Epidermal melanocyte (primary cell): Measurements from ENCODE around the gene ACSF2.
"Not testable (repeated sequence)": the region's sequence is repeated elsewhere in the genome, so short reads cannot be mapped to it uniquely, and the experiment has no call there.

ENCODE experiments used
- DNase-seq: peaks from one replicate; pipeline ENCODE4 v3.0.0; 2011; ENCODE audit warnings: low spot score; ENCODE audit not compliant: insufficient read length

Gene ACSF2

DNA sequence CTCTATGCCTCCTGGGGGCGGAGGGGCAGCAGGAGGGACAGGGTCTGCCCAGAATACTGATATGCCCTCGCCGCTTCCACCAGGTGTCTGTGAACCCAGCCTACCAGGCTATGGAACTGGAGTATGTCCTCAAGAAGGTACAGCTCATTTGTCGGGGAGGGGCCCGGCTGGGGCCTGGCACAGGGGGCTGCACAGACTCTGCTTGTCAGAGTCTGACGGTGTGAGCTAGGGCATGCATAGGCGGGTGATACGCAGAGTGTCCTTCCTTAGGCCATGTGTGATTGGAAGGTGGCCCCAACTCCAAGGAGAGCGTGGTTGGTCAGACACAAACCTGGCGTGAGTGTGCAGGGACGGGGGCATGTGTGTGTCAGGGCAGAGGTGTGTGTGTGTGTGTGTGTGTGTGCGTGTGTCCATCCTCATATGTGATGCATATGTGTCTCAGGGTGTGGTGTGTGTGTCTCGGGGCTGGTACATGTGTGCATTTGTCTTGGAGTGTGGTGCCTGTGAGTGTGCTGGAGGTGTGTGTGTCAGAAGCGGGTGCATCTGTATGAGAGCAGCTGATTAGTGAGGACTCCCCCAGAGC, 35.6 kb downstream of the ACSF2 start:
- DNase-seq, result no peak

DNA sequence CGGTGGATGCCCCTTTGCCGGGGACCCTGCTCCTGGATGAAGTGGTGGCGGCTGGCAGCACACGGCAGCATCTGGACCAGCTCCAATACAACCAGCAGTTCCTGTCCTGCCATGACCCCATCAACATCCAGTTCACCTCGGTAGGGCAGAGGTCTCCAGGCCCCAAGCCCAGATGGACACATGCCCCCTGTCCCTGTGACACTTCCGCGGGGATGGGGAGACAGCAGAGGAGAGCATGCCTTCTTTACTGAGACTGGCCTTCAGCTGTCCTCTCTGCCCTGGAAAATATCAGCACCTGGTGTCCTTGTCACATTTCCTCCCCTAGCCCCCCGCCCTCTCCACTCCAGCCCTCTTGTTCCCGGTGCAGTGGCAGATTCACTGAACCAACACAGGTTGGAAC, 36.4 kb downstream of the ACSF2 start:
- DNase-seq, result no peak

DNA sequence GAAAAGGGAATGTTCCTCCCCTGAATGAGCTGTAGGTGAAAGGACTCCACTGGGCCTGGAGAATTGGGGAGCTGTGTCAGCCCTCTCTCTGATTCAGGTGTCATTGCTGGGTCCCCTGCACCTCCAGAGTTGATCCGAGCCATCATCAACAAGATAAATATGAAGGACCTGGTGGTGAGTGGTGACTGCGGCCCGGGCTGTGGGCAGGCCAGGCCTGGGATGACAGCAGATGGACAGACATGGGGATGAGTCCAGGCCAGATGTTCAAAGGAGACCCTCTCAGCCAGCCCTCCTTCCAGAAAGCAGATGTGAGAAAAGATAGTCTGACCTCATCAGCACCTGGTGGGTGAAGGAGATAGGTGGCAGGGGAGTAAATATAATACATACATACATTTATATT, 38.1 kb downstream of the ACSF2 start:
- no peak for DNase-seq

DNA sequence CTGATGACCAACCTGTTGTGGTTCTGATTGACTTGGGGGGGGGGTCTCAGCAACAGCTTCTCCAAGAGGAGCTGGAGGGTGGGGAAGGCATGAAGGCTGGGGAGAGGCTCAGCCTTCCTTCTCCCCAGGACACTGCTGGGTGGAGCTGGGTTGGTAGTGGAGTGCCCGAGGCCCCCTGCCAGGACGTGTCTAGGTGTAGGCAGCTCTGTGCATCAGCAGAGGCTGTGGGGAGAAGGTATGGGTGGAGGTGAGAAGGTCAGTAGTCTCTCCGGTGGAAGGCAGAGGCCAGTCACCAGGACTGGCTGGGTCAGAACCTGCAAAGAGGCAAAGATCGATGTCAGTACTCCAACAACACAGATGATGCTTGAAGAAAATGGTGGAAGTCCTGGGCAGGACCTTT, 38.7 kb downstream of the ACSF2 start:
- DNase-seq, result no peak

DNA sequence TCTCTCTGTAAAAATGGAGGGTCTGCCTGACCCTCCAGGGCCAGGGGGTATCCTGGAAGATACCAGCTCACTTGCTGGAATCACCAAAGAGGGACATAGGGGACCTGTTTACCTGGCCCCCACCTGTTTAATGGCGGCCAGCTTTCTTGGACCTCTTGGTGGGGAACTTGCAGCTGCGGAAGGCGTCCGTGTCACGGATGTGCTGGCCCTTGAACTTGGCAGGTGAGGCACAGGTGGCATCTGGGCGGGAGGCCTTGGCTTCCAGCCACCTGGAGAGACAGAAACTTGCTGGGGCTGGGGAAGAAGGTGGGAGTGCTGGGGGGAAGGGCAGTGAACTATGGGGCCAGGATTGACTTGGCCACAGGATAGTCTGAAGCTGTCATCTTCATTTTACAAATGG, 39.2 kb downstream of the ACSF2 start:
- no peak for DNase-seq

DNA sequence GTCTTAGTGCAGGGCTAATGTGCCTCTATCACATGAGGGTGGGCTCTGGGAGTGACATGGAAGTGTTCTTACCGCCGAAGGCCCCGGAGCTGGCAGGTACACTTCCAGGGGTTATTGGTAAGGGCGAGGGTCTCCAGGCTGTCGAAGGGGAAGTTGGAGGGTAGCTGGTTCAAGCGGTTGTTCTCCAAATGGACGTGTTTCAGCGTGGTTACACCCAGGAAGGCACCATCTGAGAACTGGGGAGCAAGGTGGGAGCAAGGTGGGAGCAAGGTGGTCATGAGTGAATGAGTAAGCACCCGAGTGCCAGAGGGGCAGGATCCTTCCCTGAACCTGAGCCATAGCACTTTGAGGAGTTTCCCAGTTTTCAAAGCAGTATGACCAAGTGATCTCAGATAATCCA, 39.6 kb downstream of the ACSF2 start:
- DNase-seq, result no peak

DNA sequence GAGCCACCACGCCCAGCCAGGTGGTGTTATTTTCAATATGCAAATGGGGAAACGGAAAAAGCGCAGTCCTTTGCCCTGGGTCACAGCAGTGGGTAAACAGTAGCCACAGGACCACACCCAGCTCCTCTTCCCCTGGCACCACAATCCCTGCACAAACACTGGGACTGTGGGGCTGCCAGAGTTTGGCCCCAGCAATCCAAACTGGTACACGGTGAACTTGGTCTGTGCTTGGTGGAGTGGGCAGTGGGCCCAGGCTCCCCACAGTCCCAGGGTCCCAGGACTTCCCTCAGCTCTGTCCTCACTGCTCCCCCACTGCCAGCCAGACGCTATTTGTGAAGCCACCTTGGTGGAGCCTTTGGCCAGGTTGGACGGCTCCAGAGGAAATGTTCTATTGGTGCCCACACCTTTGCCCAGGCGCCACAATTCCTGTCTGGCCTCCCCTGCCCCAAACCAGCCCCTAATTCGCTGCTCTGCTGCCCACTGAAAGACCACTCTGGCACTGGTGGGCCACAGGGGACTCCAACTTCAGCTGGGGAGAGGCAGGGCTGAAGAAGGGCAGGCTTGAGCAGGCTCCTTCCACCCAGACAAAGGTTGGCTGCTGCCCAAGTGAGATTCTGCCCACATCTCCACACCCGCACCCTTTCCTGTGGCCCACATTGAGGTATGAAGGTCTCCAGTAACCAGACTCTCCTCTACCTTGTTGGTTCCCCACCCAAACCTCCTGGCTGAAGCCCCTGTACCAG, 40.5 kb downstream of the ACSF2 start:
- DNase-seq, result no peak

DNA sequence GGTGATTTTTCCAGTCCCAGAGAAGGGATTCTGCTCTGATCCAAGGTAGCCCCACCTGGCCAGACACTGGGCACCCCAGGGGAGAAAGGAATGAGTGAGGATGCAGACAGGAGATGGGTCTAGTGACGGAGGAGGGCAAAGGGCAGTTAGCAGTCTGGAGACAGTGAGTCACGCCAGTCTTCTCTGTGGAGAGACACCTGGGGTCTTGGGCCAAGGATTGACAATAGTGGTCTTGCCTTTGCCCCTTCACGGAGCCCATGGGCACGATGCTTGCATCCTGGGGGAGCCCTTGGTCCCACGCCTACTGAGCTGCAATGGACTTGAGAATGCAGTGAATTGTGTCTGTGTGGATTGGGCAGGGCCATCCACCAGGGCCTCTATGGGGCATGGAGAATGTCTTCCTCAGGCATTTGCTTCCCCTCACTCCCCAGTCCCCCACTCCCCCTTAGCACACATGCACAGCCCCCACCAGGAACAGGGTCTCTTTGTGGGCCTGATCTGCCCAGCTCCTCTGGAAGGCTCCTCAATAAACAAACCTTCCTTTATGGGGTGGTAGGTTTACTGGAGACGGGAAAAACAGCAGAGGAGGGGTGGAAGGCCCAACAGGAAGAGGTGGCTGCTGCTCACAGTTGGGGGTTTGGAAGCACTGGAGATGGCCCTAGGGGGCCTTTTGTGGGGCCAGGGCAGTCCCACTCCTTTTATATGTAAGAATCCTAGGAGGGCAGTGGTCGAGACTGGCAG, 41.3 kb downstream of the ACSF2 start:
- no peak for DNase-seq

DNA sequence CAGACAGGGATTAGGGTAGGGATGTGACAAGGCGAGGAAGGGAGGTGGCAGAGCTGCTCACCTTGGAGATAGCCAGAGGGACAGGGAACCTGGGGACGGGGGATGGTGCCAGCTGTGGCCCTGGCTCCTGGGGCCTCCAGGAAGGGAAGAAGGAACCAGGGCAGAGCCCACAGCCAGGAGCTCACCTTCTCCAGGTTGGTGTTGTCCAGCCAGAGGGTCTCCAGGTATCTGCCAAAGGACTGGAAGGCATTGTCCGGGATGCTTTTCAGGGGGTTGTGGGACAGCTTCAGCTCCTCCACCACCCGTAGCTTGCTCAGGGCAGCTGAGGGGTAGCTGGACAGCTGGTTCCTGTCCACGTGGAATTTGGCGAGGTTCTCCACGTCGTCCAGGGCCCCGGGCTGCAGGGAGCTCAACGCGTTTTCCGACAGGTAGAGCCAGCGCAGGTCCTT, 41.9 kb downstream of the ACSF2 start:
- DNase-seq, result no peak

DNA sequence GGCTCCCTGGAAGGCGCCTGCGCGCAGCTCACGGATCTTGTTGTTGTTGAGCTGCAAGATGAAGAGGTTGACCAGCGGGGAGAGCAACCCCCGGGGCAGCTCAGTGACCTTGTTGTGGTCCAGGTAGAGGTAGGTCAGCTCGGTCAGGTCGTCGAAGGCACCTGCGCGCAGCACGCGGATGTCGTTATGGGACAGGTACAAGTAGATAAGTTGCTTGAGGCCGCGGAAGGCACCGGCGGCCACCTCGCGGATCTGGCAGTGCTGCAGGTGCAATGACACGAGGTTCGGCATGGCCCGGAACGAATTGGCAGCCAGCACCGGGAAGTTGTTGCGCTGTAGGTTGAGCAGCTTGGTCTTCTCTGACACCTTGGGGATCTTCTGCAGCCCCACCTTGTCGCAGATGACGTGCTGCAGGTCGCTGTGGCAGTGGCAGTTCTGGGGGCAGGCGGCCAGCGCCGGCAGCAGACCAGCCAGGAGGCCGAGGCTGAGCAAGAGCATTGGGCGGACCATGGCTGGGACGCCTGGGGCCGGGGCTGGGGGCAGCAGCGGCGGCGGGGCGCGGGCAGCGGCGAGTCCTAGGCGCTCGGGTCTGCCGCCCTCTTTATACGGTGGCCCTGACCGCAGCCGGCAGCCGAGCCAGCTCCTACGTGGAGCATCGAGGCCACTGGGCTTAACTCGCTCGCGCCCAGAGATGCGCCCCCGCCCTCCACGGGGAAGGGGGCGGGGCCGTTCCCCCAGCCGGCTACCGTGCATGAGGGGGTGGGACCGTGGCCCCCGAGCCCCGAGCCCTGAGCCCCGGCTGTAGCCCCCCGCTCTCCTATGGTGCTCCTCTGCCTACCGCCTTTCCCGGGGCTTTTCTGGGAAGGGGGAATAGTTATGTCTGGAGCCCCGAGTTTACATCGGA, 42.5 kb downstream of the ACSF2 start, which contains the start of gene CHAD:
Gene CHAD (minus strand): TSS at position 577 of the 904 bp plus-strand sequence. CDS start 67 bp downstream, at position 510.
- DNase-seq, result no peak

DNA sequence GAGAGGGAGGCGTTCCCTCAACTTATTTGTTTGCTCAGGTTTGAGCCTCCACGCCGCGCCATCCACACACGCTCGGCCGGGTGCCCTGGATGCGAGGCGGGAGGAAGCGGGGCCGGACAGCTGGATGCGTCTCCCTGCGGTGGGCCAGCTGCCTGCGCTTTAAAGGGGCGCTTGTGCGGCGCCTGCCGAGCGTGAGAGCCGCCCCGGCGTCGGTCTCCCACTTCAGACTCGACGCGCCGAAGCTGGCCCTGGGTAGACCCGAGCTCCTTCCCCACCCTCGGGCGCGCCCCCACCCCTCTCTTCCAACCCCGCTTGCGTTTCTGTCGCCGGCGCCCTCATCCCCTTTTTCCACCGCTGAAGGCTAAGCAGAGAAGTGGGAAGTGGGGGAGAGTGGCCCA, 43.2 kb downstream of the ACSF2 start:
- no peak for DNase-seq

DNA sequence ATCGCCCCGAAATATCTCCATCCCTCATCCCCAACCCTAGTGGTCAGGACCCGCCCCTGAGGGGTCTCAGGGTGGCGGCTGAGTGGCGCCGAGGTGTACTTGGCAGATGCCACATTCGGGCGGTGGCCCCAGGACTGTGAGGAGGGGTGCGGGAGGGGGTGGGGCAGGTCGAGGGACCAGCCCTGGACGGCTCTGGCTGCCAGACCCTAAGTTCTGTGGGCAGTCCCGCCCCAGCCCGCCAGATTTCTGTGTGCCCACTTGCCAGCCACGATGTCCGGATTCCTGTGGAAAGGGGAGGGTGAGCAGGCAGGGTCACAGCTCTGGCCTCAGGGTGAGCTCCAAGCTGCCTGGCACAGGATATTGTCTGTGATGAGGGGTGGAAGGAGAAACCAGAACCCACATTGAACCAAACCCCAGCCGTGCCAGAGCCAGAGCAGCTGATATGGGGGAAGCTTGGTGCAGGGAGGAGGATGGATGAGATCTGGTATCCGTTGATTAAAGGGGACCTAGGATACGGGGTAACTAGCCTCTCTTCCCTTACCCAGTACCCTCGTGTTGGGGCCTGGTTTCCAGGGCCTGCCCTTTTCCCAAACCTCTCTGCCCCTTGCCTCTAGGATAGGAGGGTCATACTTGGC, 43.8 kb downstream of the ACSF2 start:
- no peak for DNase-seq

DNA sequence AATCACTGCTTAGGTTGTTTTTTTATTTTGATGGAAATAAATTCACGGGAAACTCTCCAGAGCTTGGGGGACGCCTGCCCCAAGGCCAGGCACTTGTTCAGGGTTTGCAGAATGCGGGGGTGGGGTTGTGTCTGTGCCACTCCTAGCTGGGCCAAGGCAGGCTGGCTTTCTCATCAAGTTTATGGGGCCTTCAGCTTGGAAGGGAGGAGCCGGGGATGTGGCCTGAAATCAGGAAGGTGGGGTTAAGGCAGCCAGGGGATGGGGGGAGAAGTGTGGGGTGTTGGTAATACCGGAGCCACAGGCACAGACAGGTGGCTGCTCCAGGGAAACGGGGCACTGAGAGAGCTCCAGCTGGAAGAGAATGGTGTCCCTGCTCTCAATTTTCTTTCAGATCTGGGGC, 44.4 kb downstream of the ACSF2 start:
- no peak for DNase-seq

DNA sequence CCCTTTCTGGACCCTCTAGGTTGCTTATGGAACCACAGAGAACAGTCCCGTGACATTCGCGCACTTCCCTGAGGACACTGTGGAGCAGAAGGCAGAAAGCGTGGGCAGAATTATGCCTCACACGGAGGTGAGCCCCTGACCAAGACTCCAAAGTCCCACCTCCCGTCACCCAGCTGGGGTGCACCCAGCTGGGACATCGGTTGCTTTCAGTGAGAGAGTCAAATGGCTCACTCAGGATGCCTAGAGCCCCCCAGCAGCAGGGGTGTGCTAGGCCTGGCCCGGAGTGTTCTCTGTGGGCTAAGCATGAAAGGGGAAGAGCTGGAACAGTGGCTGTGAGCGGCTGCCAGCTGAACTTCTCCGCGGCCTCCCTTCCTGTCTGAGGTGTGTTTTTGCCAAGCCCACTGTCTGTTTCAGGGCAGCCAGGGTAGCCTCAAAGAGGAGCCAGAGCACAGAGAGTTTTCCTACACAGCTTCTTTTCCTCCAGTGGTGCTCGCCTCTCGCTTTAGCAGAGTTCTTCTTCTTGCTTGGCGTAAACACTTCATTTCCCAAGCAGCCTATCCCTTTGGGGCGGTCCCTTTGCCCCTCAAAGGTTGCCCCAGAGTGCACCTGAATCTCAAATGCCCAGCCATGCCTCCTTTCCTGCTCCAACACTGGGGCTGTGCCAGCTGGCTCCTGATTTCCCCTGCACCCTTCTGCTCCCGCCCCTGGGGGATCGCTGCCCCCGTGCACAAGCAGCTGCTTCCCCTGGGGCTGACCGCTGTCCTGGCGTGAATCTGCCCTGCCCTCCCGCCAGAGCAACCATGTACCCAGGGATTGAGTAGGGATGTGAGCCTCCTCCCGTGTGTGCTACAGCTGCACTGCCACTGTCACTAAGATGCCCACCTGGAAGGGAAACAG, 45.2 kb downstream of the ACSF2 start:
- no peak for DNase-seq

DNA sequence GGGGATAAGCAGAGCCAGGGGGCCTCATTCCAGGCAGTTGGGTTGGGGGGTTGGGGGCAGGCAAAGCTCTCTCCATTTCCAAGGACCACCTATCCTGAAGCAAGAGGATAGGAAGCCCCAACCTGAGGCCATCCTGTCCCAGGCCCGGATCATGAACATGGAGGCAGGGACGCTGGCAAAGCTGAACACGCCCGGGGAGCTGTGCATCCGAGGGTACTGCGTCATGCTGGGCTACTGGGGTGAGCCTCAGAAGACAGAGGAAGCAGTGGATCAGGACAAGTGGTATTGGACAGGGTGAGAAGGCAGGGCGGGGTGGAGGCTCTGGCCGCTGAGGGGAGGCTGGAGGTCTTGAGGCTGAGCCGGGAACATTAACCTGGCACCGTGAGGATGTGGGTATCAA, 46.3 kb downstream of the ACSF2 start:
- DNase-seq, result no peak

DNA sequence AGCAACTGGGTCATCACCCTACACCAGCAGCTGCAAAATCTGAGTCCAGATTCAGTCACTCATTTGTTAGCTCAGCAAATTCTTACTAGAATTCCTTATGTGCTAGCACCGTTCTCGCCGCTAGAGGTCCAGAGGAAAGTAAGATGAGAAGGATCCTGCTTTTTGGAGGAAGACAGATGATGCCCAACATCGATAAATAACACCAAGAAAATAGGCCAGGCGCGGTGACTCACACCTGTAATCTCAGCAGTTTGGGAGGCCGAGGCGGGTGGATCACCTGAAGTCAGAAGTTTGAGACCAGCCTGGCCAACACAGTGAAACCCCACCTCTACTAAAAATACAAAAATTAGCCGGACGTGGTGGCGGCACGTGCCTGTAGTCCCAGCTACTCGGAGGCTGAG, 46.7 kb downstream of the ACSF2 start:
- not testable (repeated sequence) for DNase-seq

DNA sequence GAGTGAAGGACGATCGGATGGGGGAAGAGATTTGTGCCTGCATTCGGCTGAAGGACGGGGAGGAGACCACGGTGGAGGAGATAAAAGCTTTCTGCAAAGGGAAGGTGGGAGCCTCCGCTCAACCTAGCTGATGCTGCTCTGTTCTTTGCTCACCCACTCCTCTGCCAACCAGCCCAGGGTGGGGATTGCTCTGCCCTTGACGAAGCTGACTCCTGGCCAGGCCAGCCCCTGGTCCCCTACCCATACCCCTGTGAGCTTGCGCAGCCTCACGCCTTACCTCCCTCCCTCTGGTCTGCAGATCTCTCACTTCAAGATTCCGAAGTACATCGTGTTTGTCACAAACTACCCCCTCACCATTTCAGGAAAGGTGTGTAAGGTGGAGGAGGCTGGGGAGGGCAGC, 47.9 kb downstream of the ACSF2 start:
- no peak for DNase-seq

DNA sequence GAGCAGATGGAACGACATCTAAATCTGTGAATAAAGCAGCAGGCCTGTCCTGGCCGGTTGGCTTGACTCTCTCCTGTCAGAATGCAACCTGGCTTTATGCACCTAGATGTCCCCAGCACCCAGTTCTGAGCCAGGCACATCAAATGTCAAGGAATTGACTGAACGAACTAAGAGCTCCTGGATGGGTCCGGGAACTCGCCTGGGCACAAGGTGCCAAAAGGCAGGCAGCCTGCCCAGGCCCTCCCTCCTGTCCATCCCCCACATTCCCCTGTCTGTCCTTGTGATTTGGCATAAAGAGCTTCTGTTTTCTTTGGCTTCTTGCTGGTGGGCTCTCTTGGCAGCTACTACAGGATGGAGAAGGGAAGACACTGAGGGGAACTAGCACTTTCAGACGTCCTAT, 48.5 kb downstream of the ACSF2 start:
- no peak for DNase-seq

DNA sequence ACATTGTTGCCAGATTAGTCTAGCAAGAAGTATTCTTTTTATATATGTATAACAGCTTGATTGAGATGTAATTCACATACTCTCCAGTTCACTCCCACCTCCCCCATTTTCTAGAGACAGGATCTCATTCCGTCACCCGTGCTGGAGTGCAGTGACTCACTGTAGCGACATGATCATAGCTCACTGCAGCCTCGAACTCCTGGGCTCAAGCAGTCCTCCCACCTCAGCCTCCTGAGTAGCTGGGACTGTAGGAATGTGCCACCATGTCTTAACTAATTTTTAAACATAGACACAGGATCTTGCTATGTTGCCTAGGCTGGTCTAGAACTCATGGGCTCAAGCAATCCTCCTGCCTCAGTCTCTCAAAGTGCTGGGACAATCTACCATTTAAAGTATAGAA, 49.3 kb downstream of the ACSF2 start:
- no peak for DNase-seq
